ENCODE data around the gene SETDB1.

- TF ChIP-seq IRF2 (CRISPR knock-in tag; IDR thresholded peaks at IDR 0.05) (no peak), KDM1A (CRISPR knock-in tag; IDR thresholded peaks at IDR 0.05) (no peak), NR3C1 (CRISPR knock-in tag; IDR thresholded peaks at IDR 0.05) (no peak), ZBTB20 (CRISPR knock-in tag; IDR thresholded peaks at IDR 0.05; ENCODE audit: borderline replicate concordance, low read depth) (no peak), ZGPAT (CRISPR knock-in tag; IDR thresholded peaks at IDR 0.05) (no peak), GTF3A (CRISPR knock-in tag; conservative IDR thresholded peaks at IDR 0.05) (no peak), ZNF280D (CRISPR knock-in tag; IDR thresholded peaks at IDR 0.05) (no peak), POLR2AphosphoS5 (IDR thresholded peaks at IDR 0.05; ENCODE audit: low read depth, low read length) (no peak), EP300 (IDR thresholded peaks at IDR 0.05; ENCODE audit: low read depth in 2 of 2, low read length in 2 of 2) (no peak), EP300 (CRISPR knock-in tag; IDR thresholded peaks at IDR 0.05; ENCODE audit: borderline replicate concordance) (no peak), BATF2 (CRISPR knock-in tag; IDR thresholded peaks at IDR 0.05) (no peak)
- TF ChIP-seq, protein P1, sequence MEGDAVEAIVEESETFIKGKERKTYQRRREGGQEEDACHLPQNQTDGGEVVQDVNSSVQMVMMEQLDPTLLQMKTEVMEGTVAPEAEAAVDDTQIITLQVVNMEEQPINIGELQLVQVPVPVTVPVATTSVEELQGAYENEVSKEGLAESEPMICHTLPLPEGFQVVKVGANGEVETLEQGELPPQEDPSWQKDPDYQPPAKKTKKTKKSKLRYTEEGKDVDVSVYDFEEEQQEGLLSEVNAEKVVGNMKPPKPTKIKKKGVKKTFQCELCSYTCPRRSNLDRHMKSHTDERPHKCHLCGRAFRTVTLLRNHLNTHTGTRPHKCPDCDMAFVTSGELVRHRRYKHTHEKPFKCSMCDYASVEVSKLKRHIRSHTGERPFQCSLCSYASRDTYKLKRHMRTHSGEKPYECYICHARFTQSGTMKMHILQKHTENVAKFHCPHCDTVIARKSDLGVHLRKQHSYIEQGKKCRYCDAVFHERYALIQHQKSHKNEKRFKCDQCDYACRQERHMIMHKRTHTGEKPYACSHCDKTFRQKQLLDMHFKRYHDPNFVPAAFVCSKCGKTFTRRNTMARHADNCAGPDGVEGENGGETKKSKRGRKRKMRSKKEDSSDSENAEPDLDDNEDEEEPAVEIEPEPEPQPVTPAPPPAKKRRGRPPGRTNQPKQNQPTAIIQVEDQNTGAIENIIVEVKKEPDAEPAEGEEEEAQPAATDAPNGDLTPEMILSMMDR (CRISPR knock-in tag; IDR thresholded peaks at IDR 0.05) = no peak
- TF ChIP-seq, protein P2, sequence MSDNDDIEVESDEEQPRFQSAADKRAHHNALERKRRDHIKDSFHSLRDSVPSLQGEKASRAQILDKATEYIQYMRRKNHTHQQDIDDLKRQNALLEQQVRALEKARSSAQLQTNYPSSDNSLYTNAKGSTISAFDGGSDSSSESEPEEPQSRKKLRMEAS (IDR thresholded peaks at IDR 0.05) = no peak
- TF ChIP-seq, protein P3, sequence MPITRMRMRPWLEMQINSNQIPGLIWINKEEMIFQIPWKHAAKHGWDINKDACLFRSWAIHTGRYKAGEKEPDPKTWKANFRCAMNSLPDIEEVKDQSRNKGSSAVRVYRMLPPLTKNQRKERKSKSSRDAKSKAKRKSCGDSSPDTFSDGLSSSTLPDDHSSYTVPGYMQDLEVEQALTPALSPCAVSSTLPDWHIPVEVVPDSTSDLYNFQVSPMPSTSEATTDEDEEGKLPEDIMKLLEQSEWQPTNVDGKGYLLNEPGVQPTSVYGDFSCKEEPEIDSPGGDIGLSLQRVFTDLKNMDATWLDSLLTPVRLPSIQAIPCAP (CRISPR knock-in tag; IDR thresholded peaks at IDR 0.05; ENCODE audit: low read depth) = no peak
These were observed 75.9 kb downstream of the SETDB1 start for GRCh38 chr1:151002051-151002450.
